Keratinocyte (primary cell): Measurements from ENCODE around the gene TCIRG1.

ENCODE experiments used
- EZH2 ChIP-seq: IDR thresholded peaks from one replicate; pipeline ENCODE4 v1.6.1; 2012; ENCODE audit warnings: inconsistent platforms, mild to moderate bottlenecking, low read length, moderate library complexity
- TF ChIP-seq, protein P1 (sequence below), 3 experiments: IDR thresholded peaks in 1 of 3; conservative IDR thresholded peaks in 1 of 3; optimal IDR thresholded peaks in 1 of 3; 2 replicates in 2 of 3; 3 replicates in 1 of 3; pipeline versions ENCODE3 to v1.5.1; 2011; ENCODE audit warnings: low read length in 3 of 3, mild to moderate bottlenecking in 3 of 3, moderate library complexity in 2 of 3, control low read depth in 1 of 3, inconsistent platforms in 1 of 3; ENCODE audit not compliant: insufficient read depth in 2 of 3; ENCODE audit errors: extremely low read depth in 1 of 3

- TF ChIP-seq, protein P1, sequence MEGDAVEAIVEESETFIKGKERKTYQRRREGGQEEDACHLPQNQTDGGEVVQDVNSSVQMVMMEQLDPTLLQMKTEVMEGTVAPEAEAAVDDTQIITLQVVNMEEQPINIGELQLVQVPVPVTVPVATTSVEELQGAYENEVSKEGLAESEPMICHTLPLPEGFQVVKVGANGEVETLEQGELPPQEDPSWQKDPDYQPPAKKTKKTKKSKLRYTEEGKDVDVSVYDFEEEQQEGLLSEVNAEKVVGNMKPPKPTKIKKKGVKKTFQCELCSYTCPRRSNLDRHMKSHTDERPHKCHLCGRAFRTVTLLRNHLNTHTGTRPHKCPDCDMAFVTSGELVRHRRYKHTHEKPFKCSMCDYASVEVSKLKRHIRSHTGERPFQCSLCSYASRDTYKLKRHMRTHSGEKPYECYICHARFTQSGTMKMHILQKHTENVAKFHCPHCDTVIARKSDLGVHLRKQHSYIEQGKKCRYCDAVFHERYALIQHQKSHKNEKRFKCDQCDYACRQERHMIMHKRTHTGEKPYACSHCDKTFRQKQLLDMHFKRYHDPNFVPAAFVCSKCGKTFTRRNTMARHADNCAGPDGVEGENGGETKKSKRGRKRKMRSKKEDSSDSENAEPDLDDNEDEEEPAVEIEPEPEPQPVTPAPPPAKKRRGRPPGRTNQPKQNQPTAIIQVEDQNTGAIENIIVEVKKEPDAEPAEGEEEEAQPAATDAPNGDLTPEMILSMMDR (optimal IDR thresholded peaks at IDR 0.05 in 1 of 3, IDR thresholded peaks at IDR 0.05 in 1 of 3, conservative IDR thresholded peaks at IDR 0.05 in 1 of 3; ENCODE audit: extremely low read depth in 1 of 3, insufficient read depth in 2 of 3, low read length in 3 of 3), result no peak
- no peak for TF ChIP-seq EZH2
Measured at GRCh38 chr11:68051191-68052136, 12.6 kb downstream of the TCIRG1 start.
